GM18907 (cell line): ENCODE results near the gene TAAR9.
A peak's percentile ranks its signal among the peaks of the same experiment; 100 is the strongest.

Experiments
- ATAC-seq: cut with Tn5 transposase; IDR thresholded peaks from one replicate; pipeline ENCODE4 v1.9.1; 2021; ENCODE audit warnings: mild to moderate bottlenecking, moderate library complexity; ENCODE audit not compliant: unreplicated experiment

The TAAR9 gene, protein sequence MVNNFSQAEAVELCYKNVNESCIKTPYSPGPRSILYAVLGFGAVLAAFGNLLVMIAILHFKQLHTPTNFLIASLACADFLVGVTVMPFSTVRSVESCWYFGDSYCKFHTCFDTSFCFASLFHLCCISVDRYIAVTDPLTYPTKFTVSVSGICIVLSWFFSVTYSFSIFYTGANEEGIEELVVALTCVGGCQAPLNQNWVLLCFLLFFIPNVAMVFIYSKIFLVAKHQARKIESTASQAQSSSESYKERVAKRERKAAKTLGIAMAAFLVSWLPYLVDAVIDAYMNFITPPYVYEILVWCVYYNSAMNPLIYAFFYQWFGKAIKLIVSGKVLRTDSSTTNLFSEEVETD

DNA sequence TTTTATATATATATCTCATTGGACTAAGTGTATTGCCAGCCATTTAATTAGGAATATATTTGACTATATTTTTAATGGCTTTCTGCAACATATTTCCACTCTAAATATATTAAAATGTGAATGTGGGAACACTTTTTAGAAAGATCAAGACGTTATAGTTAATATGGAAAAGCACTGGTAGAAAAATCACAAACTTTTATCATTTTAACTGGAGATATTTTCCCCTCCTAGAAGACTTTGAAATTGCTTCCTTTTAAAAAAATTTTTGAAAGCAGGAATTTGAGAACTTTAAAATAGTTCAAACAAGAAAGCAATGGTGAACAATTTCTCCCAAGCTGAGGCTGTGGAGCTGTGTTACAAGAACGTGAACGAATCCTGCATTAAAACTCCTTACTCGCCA is at the start of gene TAAR9:
TSS of gene TAAR9 (plus strand) at position 301 of the 400 bp plus-strand sequence. CDS start at position 314, 13 bp downstream.
- ATAC-seq: no peak

DNA sequence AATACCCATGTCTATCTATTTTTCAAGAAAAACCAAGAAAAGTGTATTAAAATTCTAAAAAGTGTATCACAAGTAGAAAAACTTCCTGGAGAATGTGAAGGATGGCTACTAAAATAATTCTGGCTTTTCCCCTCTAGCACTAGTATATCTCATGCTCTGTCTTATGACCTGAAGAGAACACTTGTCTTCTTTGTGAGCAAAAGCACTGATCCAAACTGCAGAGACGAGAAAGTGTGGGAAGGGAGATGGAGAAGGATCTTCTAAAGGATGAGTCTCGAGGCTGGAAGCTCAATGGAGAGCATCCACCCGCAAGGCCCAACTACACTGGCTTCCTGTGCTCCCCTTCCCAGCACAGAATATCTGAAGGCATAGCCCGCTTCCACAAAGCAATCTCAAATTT is 48.7 kb upstream of the TAAR9 start:
- ATAC-seq: no peak

DNA sequence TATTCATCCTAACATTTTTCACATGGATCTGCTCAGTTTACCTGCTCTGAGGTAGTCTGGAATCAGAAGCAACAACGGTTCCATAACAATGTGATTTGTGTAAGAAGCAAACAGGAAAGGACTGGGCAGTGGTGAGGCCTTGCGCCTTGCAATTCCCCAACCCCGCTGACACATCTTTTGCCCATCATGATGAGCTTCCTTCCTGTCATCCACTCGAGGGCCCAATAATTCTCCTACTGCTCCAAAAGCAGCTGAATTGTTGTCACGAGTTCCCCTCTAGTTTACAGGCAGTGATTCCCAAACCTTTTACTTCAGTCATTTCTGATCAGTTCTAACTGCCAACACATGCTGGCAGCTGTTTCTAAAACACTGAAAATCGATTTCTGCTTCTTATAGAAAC is 48.1 kb upstream of the TAAR9 start:
- peak; percentile 47 for ATAC-seq

DNA sequence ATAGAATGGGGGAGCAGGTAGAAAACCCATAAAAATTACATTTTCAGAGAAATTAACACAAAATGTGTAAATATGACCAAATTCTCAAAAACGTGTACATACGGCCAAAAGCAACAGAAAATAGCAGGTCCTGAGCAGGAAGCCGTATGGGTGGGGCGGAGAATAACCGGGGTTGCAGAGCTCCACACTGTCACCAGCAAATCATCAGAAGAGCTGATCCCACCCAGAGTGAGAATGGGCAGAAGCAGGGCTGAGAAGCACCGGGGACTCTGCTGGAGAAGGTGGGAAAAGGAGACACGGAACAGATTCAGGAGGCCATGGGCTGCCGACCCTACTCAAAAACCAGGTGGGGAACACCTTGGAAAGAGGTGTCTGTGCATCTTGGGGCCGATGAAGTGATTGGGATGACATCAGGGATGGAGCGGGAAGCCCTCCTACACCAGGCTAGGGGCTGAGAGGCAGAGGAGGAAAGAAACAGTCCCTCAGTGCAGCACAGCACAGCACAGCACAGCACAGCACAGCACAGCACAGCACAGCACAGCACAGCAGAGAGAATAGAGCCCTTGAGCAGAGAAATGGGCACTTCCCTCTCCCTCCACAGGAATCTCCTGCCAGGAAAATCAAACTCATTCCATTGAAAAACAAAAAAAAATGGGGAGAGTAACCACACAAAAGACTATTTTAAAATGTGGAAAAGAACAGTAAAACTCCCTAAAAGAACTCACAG is 47.4 kb upstream of the TAAR9 start:
- ATAC-seq: peak; percentile 46

DNA sequence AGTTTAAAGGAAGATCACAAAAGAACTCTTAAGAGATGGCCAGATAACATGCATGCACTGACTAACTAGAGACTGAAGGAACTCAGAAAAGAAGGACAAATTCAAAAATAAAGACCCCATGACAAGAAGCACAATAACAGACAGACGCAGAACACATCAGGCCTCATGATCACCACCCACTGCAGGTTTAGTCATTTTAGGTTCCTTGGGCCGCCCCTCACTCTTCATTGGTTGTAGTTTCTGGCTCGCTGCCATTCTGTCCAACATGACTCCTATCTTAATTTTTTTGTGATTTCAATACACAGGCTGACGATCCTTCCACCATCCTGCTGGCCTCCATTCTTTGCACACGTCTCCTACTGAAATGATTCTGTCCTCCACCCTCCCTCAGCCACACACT is 46.8 kb upstream of the TAAR9 start:
- ATAC-seq: no peak

DNA sequence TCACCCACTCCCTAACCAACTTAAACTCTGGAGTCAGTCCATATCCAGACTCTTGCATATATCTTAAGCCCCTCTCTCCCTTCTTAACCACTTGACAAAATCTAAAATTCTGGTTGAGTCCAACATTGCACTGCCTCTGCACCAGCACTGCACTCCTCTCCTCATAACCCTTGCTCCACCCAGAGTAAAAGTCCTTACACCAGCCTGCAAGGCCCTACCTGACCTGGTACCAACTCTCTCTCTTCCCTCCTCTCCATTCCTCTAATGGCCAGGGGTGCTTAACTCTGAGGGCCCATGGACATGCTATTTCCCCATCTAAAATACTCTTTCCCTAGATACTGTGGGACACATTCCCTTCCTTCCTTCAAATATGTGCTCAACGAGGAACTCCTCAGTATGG is 46.2 kb upstream of the TAAR9 start:
- no peak for ATAC-seq

DNA sequence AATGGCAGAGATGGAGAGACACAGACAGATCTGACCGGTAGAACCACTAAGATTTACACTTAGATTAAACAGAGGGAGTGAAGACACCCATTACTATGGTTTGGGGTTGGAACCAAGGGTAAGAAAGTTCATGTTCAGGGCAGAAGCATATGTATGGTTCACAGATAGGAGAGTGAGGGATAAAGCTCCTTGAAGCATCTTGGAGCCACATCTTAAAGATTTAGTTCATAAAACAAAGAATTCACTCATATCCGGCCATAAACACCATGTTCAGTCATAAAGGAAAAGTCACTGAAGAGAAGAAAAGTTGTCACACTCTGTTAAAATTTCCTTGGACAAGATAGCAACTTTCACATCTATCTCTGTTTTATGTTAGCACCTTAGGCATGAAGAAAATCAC is 43.1 kb upstream of the TAAR9 start:
- peak; percentile 26 for ATAC-seq

DNA sequence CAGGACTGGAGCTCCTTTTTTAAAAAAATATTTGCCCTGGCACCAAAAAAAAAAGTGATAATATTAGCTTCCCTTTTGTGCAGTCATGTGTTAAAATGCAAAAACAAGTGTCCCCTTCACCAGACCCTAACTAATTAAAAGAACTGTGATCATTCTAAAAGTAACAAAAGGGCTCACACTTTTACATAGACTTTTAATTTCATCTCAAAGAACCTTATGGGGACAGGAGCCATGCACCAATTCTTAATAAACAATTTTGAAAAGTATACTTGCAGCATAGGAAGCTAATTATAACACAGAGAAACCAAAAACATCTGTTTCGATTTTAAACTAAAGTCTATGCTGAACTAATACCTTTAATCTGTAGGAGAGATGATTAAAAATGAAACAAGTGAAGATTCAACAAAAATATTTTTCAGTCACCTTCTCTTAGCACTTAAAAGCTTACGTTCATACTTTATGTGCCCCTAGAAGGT is 42.4 kb upstream of the TAAR9 start:
- peak; percentile 48 for ATAC-seq

DNA sequence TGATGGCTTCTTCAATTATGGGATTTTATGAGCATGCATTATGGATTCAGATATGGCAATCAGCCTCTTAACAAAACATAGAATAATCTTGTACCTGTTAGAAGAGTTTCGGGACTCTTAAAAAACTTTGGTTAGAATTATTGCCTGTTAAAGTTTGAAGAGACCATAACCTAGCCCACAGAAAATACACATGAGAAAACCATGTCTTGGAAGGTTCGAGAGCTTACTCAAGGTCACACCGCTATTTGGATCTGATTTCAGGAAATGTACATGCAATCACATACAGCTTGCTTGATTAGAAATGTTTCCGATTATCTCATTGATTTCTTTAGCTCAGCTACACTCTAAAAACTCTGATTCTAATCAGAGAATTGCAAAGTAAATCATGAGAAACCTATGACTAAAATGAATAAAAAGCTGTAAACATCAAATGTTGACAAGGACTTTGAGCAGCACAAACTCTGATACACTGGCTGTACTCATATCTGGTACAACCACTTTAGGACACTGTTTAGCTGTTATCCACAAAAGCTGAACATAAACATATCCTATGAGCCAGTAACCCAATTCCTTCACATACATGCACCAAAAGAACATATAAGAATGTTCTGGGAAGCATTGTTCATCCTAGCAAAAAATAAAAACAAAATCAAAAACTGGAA is 41.4 kb upstream of the TAAR9 start:
- no peak for ATAC-seq

DNA sequence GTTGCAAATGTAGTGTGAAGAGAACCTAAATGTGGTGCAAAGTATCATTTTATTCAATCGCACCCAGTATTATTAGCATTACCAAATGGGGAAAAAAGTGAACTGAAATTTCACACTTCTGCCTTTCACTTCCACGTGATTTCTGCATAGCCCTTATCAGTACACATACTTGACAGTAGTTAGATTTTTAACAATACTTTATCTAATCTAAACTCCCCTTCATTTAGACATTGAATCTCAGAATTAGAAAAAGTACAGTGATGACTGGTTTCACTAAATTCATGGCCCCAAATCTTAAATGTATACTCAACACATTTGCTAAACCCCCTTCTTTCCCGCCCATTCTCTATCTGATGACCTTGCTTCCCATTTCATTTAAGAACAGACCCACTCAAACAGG is 39.4 kb upstream of the TAAR9 start:
- ATAC-seq: peak; percentile 59

DNA sequence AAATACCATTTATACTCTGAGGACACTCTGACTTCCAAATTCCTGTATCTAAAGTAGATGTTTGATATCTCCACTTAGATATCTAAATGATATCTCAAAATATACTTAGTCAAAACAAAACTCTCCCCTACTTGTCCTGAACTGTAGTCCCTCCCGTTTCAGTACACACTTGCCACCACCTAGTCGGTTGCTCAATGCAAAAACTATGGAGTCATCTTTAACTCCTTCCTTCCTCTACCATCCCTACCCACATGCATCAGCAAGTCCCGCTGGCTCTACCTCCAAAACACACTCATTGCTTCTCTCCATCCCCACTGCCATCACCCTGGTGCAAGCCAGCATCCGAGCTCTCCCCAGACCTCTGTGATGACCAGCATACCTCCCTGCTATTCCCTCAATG is 38.3 kb upstream of the TAAR9 start:
- no peak for ATAC-seq

DNA sequence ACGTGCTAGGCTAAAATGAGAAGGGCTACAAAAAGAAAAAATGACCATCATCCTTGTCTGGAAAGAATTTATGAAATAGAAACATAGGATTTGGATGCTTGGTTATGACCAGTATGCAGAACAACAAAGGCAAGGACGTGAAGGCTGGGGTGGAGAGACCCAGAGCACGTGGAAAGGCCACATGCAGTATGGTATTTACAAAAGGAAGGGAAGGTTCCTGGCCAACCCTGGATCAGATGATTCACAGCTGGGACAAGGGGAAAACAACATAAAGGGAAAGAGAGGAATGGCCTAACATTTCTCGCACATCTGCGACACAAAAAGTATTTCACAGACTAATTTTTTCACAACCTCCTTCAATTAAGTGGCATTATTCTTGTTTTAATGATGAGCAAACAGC is 33.3 kb upstream of the TAAR9 start:
- no peak for ATAC-seq

DNA sequence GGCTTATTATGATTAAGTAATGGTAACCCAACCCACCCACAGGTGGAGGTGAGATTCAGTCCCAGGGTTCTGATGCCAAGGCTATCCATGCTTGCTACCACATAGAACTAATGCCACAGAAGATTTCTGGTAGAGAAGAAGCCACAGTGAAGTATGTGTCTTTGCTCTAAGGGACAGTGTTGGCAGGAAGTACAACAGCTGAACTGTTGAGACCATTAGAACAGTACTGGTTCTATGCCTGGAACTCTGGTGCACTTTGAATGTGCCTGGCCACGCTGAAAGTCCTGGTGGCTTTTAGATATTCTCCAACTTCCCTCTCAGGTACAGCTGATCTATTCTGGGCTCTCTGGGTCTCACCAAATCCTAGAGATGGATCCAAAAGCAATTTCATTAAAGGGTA is 32.9 kb upstream of the TAAR9 start:
- peak; percentile 54 for ATAC-seq

DNA sequence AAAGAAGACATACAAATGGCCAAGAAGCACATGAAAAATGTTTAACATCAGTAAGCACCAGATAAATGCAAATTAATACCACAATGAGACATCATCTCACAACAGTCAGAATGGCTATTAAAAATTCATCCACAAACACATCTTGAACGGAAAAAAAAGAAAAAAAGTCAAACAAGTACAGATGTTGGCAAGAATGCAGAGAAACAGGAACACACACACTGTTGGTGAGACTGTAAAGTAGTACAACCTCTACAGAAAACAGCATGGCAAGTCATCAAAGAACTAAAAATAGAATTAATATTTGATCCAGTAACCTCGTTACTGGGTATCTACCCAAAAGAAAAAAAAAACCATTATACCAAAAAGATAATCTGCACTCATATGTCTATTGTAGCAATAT is 31.6 kb upstream of the TAAR9 start:
- ATAC-seq: no peak

DNA sequence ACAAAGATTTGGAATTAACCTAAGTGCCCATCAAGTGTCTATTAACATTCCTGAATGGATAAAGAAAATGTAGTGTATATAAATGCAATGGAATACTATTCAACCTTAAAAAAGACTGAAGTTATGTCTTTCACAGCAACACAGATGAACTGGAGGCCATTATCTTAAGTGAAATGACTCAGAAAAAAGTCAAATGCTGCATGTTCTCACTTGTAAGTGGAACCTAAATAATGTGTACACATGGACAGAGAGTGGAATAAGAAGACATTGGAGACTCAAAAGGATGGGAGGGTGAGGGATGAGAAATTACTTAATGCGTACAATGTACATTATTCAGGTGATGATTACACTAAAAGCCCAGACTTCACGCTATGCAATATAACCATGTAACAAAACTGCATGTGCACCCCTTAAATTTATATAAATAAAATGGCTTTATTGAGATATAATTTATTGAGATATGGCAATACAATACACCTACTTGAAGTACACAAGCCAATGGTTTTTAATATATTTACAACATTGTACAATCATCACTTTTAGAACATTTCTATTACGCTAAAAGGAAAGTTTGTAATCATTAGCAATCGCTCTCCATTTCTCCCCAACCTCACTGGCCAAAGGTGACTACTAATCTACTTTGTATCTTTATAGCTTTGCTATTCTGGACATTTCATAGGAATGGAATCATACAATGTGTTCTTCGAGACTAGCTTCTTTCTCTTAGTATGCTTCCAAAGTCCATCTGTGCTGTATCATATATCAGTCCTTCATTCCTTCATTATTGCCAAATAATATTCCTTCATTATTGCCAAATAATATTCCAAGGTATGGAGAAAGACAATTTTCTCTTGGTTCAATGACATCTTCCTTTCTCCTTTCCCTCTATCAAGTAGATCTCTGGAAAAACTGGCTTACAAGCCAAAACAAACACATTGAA is 30.9 kb upstream of the TAAR9 start:
- no peak for ATAC-seq

DNA sequence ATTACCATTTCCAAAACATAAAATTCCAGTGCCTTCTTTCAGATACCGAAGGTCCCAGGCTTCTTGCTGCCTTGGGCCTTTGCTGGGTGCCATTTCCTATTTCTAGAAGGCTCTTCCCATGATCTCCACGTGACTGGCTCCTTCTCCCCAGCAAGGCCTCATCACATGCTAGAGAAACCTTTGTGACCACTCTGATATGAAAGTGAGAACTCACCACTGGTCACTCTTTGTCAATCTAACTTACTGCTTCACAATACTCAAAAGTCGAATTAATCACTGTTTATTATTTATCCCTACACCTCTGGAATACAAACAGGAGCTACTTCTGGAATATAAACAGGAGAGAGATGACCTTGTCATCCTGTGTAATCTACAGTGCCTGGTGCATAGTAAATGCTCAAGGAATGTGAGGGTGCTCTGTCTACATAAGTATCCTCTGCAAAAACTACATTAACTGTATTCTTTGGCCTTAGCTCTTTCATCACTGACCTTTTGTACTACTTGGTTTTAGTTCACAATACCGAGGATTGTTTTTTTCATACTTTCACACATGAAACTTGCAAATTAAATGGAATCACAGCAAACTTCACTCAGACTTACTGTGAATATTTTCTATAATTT is 26.8 kb upstream of the TAAR9 start:
- ATAC-seq: peak; percentile 13

DNA sequence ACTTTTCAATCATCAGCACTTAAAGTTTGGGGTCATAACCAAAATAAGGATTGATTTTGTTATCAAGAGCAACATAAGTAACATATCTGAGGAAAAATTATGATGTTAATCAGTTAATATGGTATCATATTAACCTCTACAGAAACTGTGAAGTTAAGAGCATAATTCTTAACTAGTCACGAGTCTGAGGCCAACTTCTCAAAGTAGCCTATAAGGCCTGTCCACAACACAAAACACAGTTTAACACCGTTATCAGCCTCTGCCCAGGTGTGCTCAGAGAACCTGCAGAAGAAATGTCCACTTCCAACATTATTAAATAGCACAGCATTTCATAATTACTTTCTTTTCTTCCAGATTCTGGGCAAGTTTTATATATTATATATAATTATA is 26.3 kb upstream of the TAAR9 start:
- ATAC-seq: peak; percentile 26

DNA sequence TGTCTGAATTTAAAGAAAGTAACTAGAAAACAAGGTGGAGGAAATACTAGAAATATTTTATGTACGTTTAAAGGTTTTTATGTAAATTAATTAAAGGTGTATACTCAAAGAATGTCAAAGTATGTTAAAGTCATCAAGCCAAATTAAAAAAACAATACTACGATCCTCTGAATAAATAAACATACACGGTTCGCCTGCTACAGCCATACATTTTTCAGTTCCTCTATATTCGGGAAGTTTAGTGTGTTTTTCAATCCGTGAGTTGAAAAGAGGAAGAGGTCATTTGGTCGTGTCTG is 25.8 kb upstream of the TAAR9 start:
- no peak for ATAC-seq

DNA sequence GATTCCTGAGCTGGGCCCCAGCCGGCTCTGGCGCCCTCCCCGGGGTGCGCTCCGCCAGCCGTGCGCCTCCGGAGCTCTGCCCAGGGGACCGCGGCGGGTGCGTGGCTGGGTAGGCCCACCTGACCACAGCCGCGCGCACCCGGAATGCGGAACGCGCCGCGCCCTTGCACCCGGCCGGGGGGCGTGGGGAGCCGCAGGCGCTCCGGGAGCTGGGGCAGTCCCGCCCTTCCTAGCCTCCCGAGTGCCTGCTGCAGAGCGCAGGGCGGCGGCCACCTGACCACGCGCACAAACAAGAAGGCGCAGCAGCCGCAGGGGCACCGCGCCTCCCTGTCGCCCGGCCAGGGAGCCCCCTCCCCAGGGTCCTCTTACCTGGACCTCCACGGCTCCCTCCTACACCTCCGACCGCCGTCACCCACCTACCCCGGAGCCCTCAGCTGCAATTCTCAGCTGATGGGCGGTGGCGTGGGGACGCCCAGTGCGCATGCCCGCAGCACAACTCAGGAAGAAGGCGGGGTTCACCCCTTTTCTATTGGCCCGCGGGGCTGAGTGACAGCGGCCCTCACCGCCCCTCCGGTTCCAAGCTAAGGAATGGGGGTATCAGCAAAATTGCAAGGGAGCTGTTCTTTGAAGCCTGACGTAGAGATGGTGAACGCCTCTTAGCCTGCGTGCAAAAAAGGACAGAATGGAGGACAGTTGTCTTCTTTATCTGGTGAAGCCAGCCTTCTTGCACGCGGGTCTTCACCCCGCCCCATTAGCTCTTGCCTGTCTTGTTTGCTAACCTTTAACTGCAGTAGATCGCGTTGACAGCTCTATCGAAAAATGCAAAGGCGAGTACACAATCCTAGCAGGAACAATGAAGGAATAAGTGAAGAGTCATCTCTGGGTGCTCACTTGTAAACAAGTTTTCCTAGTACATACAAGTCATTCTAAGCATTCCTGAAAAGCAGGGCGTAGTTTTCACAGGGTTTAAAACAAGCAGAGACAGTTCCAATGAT is 25.1 kb upstream of the TAAR9 start, which contains the start of gene STX7:
TSS of gene STX7 (minus strand) at position 479 of the 995 bp plus-strand sequence. CDS start 9,586 bp downstream, outside the sequence.
- peak; percentile 94 for ATAC-seq
